Pancreas (tissue), 10 donors: ENCODE data around the gene DLG1. TPM values are rescaled to one million over a fixed set of nuclear protein-coding genes. Genes with fewer than 3 reads are reported as not detected.

Experiments used
- ATAC-seq, 4 donors: fragments of 200-7000 bp; cut with Tn5 transposase; one replicate each; pipeline versions ENCODE4 v1.8.0 to v1.9.1; 2020; ENCODE audit warnings: mild to moderate bottlenecking in 4 of 4, moderate library complexity in 4 of 4
- DNase-seq, 6 donors: peaks; one replicate each; pipeline ENCODE4 v3.0.0-alpha.2; 2020
- FAIRE-seq: peaks from 2 replicates; lab custom pipeline; 2012; peaks lifted over from hg19 to GRCh38; lab: Jason Lieb, UNC
- H3K27ac ChIP-seq, 4 donors: fragments of 200-600 bp; sonication (generic); 1 replicate in 3 of 4; 2 replicates in 1 of 4; pipeline versions ENCODE4 v1.5.0 to v1.8.0; 2020
- H3K27me3 ChIP-seq, 4 donors: fragments of 200-600 bp; one replicate each; pipeline ENCODE4 v1.8.0; 2021
- H3K36me3 ChIP-seq, 3 donors: fragments of 200-600 bp; sonication (generic) in 1 of 3; one replicate each; pipeline versions ENCODE4 v1.5.0 to v1.8.0; 2020 to 2021
- H3K4me1 ChIP-seq, 3 donors: fragments of 200-600 bp; one replicate each; pipeline ENCODE4 v1.8.0; 2021
- H3K4me3 ChIP-seq, 4 donors: fragments of 200-600 bp; sonication (generic) in 2 of 4; one replicate each; pipeline versions ENCODE4 v1.5.0 to v1.8.0; 2020 to 2021
- H3K9me3 ChIP-seq, 4 donors: fragments of 200-600 bp; one replicate each; pipeline ENCODE4 v1.8.0; 2021
- WGBS, 2 donors: extraction: QIAGEN DNeasy Blood & Tissue Kit; methylation state at CpG; one replicate each; pipeline ENCODE4 v1.1.7; 2013; 5-methylcytosine and 5-hydroxymethylcytosine counted together
- intact Hi-C, 3 donors: fragments of 100-400 bp; cut with DNase I; formaldehyde crosslinking; loops; one replicate each; pipeline versions ENCODE4 v1.11.1 to v1.14.2; 2022
- polyA plus RNA-seq, 2 donors: library from polyadenylated mRNA; stranded (reverse); fragments of 200-250 nt; gene quantifications; one replicate each; pipeline ENCODE4 v1.2.3, GENCODE V29; 2013
- total RNA-seq, 6 donors: library from RNA; stranded (reverse); fragmentation: NEBNext Ultra II Directional in 4 of 6; extraction: Animal tissue kit (Norgen Biotek cat#: 25700) in 4 of 6; gene quantifications; one replicate each; pipeline versions ENCODE4 v1.2.1 to v1.2.4, GENCODE V29; 2021 to 2023
- TF ChIP-seq, protein P1 (sequence below), 4 donors: fragments of 200-600 bp; sonication (generic) in 3 of 4; IDR thresholded peaks; one replicate each; pipeline versions ENCODE4 v1.5.0 to v1.8.0; 2021; ENCODE audit warnings: antibody characterized with exemption in 4 of 4
- donor health status: healthy with polysubstance abuse.
- donor health status: DM: no; HTN: no; CAD: no; lungs with moderate emphysema.
- donor health status: DM: no; HTN: no; CAD: no.
- donor health status: control.
- donor health status: control.
- donor health status: Bipolar disorder and iron deficiency.
- donor health status: DM: yes; HTN: yes; CAD: no.
- donor health status: DM: no; HTN: no; CAD: no.
- donor health status: DM: no; HTN: no; CAD: no.
- donor health status: DM: yes; HTN: yes; CAD: no.

Gene DLG1
- total and polyA plus RNA-seq, 8 donors = 15.9 to 47.9 (median 28.6) TPM

DNA sequence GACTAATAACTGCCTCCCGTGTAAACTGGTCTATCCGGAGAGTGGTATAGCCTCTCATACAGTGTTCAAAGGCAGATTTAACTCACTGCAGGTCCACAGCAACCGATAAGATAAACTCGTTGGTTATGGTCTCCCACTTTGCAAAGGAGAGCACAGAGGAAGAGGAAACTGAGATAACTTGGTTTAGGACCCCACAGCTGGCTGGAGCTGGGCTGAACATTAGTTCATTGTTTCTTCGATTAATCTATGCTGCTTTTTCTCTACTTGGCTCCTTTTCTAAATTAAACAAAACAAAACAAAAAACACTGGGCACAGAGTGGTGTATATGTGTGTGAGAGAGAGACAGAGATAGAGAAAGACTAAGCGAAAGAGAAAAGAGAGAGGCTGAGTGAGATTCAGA, 5.0 kb upstream of the DLG1 start:
- no peaks in the 10 kb centered on the region for H3K27me3 ChIP-seq
- intact Hi-C loops = no loop called here
- DNase-seq = no peak
- H3K9me3 ChIP-seq = no peaks in the 10 kb centered on the region
- H3K4me3 ChIP-seq = no peak overlapping the region
- no peak for FAIRE-seq
- TF ChIP-seq, protein P1, sequence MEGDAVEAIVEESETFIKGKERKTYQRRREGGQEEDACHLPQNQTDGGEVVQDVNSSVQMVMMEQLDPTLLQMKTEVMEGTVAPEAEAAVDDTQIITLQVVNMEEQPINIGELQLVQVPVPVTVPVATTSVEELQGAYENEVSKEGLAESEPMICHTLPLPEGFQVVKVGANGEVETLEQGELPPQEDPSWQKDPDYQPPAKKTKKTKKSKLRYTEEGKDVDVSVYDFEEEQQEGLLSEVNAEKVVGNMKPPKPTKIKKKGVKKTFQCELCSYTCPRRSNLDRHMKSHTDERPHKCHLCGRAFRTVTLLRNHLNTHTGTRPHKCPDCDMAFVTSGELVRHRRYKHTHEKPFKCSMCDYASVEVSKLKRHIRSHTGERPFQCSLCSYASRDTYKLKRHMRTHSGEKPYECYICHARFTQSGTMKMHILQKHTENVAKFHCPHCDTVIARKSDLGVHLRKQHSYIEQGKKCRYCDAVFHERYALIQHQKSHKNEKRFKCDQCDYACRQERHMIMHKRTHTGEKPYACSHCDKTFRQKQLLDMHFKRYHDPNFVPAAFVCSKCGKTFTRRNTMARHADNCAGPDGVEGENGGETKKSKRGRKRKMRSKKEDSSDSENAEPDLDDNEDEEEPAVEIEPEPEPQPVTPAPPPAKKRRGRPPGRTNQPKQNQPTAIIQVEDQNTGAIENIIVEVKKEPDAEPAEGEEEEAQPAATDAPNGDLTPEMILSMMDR (IDR thresholded peaks at IDR 0.05) = no peak
- ATAC-seq = no peak
- WGBS, 2 donors = 78 to 86% methylated on average over 6 of the region's 6 CpGs
- H3K27ac ChIP-seq = no peak overlapping the region
- H3K4me1 ChIP-seq = peaks cover 5 to 11% (median 6%) of the 10 kb centered on the region in 3 donors
- no peaks in the 10 kb centered on the region for H3K36me3 ChIP-seq

DNA sequence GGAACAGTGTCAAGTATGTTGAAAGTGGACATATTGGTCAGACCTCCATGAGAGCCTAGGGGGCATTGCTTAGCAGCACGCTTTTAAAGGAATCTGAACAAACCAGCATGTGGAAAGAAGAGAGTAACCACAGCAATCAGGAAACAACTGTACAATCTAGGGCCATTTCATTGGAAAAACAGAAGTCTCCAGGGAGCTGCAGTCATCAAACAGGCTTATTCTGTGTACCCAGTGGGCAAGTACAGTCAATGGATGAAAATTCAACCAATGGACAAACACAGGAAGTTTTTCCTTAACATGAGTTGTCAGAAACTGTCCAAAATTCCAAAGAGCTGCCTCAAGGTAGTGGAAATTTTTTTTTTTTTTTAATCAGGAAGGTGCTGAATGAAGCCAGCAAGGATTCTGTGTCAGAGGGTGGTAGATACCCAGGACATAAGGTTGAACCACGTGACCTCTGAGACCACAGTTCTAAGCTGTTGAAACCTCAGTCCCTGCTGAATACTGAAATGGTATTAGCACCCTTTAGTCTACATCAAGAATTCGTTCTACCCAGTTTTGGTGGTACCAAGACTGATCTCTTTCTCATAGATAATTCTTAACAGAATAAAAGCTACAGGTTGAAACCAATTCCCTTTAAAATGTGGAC, 4.4 kb upstream of the DLG1 start:
- TF ChIP-seq, protein P1 (IDR thresholded peaks at IDR 0.05) = no peak
- Histone ChIP-seq H3K9me3 (no peaks in the 10 kb centered on the region), H3K36me3 (no peaks in the 10 kb centered on the region), H3K4me3 (no peak overlapping the region), H3K4me1 (peaks cover 5 to 11% (median 6%) of the 10 kb centered on the region in 3 donors), H3K27ac (no peak overlapping the region), H3K27me3 (no peaks in the 10 kb centered on the region)
- FAIRE-seq (no peak), ATAC-seq (no peak), DNase-seq (no peak)
- WGBS, 2 donors = 77 to 86% methylated on average over 3 of the region's 3 CpGs
- intact Hi-C loops = no loop called here

DNA sequence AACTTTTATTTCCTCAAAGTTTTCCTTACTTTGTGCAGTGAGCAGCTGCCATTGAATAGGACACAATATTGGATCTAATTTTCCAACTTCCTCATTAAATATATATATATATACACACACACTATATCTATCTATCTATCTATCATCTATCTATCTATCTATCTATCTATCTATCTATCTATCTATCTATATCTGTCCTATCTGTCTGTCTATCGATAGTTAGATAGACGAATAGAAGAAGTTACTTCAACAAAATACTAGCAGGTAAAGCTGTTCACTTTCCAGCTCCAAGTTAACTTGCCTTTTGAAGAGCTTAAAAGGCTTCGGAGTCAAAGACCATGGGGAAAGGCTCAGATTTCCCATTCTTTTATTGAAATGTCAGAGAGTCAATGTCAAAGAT, 3.6 kb upstream of the DLG1 start:
- TF ChIP-seq, protein P1 (IDR thresholded peaks at IDR 0.05) = no peak
- DNase-seq (no peak), FAIRE-seq (no peak), ATAC-seq (no peak)
- H3K27me3 ChIP-seq = no peaks in the 10 kb centered on the region
- peaks cover 5 to 11% (median 6%) of the 10 kb centered on the region in 3 donors for H3K4me1 ChIP-seq
- H3K4me3 ChIP-seq = no peak overlapping the region
- intact Hi-C loops = no loop called here
- H3K27ac ChIP-seq = no peak overlapping the region
- H3K36me3 ChIP-seq = no peaks in the 10 kb centered on the region
- H3K9me3 ChIP-seq = no peaks in the 10 kb centered on the region
- WGBS, 2 donors = 86 to 92% methylated on average over 3 of the region's 3 CpGs

GRCh38 chr3:197300361-197300760, 1.9 kb upstream of the DLG1 start:
- Histone ChIP-seq H3K4me1 (peaks cover 13 to 25% (median 17%) of the 10 kb centered on the region in 3 donors), H3K27me3 (no peaks in the 10 kb centered on the region), H3K36me3 (no peaks in the 10 kb centered on the region), H3K27ac (peak overlapping the region in 1 of 4 donors; percentile 89), H3K4me3 (no peak overlapping the region), H3K9me3 (no peaks in the 10 kb centered on the region)
- intact Hi-C loops = no loop called here
- DNase-seq (no peak), FAIRE-seq (no peak), ATAC-seq (no peak)
- TF ChIP-seq, protein P1 (IDR thresholded peaks at IDR 0.05) = no peak
- WGBS, 2 donors = 54 to 55% methylated on average over 7 of the region's 7 CpGs
